GM12873 (cell line): ENCODE data around the gene APOBEC4.

Source experiments
- TF ChIP-seq, protein P1 (sequence below): IDR thresholded peaks from 2 replicates; pipeline ENCODE4 v1.5.1; 2012; ENCODE audit warnings: low read depth, mild to moderate bottlenecking, moderate library complexity, low read length, control low read depth; ENCODE audit not compliant: insufficient read depth; ENCODE audit errors: missing control alignments

APOBEC4 gene

DNA sequence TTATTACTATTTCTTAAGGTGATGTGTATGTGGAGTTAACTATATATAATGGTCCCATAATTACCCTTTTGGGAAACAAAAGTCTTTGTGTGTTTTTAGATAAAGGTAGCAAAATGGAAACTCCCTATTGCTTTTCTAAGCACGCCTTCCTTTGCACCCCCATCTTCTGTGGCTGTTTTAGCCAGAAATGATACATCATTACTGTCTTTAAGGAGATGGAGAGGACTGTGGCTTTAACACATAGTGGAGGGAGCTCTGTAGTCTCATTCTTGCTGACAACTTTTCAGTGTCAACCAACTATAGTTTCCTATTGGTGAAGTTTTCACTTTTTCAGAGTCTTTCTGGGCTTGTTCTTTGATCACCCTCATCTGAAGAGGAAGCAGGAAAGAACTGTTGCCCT, 1.0 kb downstream of the APOBEC4 start:
- TF ChIP-seq, protein P1, sequence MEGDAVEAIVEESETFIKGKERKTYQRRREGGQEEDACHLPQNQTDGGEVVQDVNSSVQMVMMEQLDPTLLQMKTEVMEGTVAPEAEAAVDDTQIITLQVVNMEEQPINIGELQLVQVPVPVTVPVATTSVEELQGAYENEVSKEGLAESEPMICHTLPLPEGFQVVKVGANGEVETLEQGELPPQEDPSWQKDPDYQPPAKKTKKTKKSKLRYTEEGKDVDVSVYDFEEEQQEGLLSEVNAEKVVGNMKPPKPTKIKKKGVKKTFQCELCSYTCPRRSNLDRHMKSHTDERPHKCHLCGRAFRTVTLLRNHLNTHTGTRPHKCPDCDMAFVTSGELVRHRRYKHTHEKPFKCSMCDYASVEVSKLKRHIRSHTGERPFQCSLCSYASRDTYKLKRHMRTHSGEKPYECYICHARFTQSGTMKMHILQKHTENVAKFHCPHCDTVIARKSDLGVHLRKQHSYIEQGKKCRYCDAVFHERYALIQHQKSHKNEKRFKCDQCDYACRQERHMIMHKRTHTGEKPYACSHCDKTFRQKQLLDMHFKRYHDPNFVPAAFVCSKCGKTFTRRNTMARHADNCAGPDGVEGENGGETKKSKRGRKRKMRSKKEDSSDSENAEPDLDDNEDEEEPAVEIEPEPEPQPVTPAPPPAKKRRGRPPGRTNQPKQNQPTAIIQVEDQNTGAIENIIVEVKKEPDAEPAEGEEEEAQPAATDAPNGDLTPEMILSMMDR: no peak

DNA sequence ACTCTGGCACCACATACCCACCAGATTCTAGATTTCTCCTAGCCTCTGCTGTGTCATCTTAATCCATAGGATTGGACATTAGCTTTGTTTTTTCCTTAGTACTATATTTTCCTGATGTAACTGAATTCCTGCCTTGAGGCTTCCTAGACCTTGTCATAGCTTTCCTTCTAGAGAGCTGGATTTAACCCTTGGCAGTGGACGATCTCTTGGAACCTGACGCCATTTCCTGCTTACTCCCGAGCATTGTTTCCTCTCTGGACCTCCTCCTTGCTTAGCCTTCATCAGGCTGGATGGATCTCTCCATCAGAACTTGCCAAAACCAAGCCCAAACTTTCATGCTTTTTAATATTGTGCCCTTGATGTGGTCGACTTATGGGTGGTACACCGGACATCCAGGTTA, 1.5 kb downstream of the APOBEC4 start:
- TF ChIP-seq, protein P1: no peak

DNA sequence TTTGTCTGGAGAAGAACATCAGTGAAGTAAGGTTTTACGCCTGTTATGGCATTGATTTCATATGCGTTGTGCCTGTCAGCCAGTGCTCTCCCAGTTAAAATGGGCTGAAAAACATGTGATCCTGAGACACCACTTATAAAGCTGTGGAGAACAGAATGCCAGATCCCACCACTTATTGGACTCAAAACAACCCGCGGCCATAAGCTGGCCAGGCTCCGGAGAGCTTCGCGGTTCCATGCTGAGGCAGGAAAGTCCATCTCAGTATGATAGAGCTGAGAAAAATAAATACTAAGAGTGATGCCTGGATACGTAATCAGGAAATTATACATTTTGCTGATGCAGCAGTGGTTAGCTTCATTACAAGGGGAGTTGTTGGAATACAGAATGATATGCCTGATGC, 5.1 kb downstream of the APOBEC4 start:
- TF ChIP-seq, protein P1: no peak

DNA sequence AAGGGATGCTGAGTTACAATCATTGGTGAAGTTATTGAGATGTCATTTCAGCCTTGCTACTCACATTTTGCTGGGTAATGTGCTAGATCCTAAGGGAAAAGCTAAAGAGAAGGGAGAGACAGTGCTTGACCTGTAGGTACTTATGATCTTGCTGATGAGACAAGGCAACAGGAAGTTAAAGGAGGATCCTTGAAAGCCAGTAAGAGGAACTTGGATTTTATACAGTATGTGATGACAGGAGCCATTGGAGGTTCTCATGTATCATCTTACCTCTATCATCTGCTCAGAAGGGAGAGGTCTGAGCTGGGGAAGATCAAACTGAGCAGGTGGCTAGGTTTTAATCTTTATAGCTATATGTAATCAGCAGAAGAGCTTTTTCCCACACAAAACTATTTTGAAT, 6.3 kb downstream of the APOBEC4 start:
- TF ChIP-seq, protein P1: no peak

DNA sequence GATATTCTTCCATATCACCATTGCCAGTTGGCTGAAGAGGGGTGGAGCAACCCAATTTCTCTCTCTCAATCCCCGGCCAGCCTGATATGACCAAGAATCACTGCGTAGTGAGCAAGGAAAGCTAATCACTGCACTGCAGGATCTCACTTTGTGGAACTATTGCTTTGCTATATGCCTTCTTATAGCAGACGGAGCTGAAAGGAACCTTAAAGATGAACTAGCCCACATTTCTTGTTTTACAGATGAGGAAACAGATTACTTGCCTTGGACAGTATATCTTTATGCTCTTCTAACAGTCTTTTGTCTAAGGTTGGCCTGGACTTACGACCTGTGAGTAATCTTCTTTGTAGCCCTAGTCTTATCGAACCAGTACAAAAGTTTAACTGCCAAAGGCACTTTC, 7.6 kb downstream of the APOBEC4 start:
- TF ChIP-seq, protein P1: no peak

DNA sequence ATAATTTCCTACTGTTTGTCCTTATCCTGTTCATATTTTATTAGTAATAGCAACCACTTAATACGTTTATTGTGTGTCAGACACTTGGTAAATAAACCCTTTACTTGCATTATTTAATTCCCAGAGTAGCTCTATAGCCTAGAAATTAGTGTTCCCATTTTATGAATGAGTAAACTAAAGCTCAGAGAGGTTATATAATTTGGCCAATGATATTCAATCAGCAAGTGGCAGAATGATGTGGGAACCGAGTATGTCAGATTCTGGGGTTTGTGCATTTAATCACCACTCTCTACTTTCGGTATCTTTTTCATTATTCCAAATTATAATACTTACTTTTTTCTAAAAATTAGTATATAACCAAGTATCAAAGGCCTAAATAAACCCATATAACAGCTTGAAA, 10.9 kb downstream of the APOBEC4 start:
- TF ChIP-seq, protein P1: no peak

DNA sequence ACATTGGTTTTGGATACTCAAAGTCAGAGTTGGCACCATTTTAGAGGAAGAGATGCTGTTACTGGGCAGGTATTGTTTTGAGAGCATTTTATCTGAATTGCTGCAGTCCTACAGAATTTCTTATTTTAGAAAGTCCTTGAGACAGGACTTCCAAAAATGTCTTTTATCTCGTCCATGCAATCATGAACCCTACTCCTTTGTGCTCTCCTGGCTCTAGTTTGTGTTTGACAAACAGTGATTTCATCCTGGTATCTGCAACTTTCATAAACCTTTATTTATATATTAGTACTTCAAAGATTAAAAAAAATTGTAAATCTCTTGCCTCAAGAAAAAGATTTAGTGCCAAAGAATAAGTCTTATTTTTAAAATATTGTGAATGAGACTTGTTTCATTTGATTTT, 12.9 kb downstream of the APOBEC4 start:
- TF ChIP-seq, protein P1: no peak
